Putamen (tissue), 1 donor: ENCODE data around the gene HECTD2.
A peak's percentile ranks its signal among the peaks of the same experiment; 100 is the strongest.
"Not testable (repeated sequence)": the region's sequence is repeated elsewhere in the genome, so short reads cannot be mapped to it uniquely, and the experiment has no call there.

ENCODE experiments used
- DNase-seq: peaks from one replicate; pipeline ENCODE4 v3.0.0-alpha.2; 2016; ENCODE audit warnings: low spot score

HECTD2 gene

GRCh38 chr10:91412354-91413087, 2.4 kb downstream of the HECTD2 start:
- DNase-seq, result no peak

- no peak for DNase-seq
Observed at GRCh38 chr10:91415816-91416215, 5.7 kb downstream of the HECTD2 start.

- no peak for DNase-seq
Observed at GRCh38 chr10:91416339-91416855, 6.3 kb downstream of the HECTD2 start.

- DNase-seq, result no peak
Observed at GRCh38 chr10:91418416-91418815, 8.3 kb downstream of the HECTD2 start.

- no peak for DNase-seq
Observed at GRCh38 chr10:91420868-91421267, 10.7 kb downstream of the HECTD2 start.

- no peak for DNase-seq
Observed at GRCh38 chr10:91422915-91423314, 12.8 kb downstream of the HECTD2 start.

- no peak for DNase-seq
Observed at GRCh38 chr10:91424016-91424415, 13.9 kb downstream of the HECTD2 start.

- DNase-seq, result peak; percentile 55
Observed at GRCh38 chr10:91432175-91432574, 22.0 kb downstream of the HECTD2 start.

GRCh38 chr10:91433620-91434019, 23.5 kb downstream of the HECTD2 start:
- DNase-seq, result no peak

GRCh38 chr10:91434041-91434440, 23.9 kb downstream of the HECTD2 start:
- DNase-seq, result no peak

GRCh38 chr10:91435241-91435640, 25.1 kb downstream of the HECTD2 start:
- no peak for DNase-seq

GRCh38 chr10:91438228-91438627, 28.1 kb downstream of the HECTD2 start:
- not testable (repeated sequence) for DNase-seq

GRCh38 chr10:91444211-91445182, 34.4 kb downstream of the HECTD2 start:
- no peak for DNase-seq

GRCh38 chr10:91452063-91452462, 41.9 kb downstream of the HECTD2 start:
- no peak for DNase-seq

- no peak for DNase-seq
Observed at GRCh38 chr10:91453535-91453934, 43.4 kb downstream of the HECTD2 start.

GRCh38 chr10:91455135-91455534, 45.0 kb downstream of the HECTD2 start:
- DNase-seq, result not testable (repeated sequence)

GRCh38 chr10:91460681-91461080, 50.5 kb downstream of the HECTD2 start:
- no peak for DNase-seq

GRCh38 chr10:91462423-91462822, 52.3 kb downstream of the HECTD2 start:
- no peak for DNase-seq

GRCh38 chr10:91464500-91464899, 54.4 kb downstream of the HECTD2 start:
- no peak for DNase-seq

- DNase-seq, result no peak
Observed at GRCh38 chr10:91465261-91465660, 55.1 kb downstream of the HECTD2 start.

- no peak for DNase-seq
Observed at GRCh38 chr10:91467114-91467513, 57.0 kb downstream of the HECTD2 start.

GRCh38 chr10:91471602-91472001, 61.5 kb downstream of the HECTD2 start:
- DNase-seq, result no peak

GRCh38 chr10:91472911-91473310, 62.8 kb downstream of the HECTD2 start:
- DNase-seq, result no peak
